Uterus (tissue), 4 donors: ENCODE measurements around the gene XXYLT1. TPM values are rescaled to one million over a fixed set of nuclear protein-coding genes. Genes with fewer than 3 reads are reported as not detected.
A peak's percentile ranks its signal among the peaks of the same experiment; 100 is the strongest.

Experiments used
- DNase-seq, 2 donors: peaks; one replicate each; pipeline ENCODE4 v3.0.0-alpha.2; 2019 to 2020
- H3K27ac ChIP-seq, 2 donors: fragments of 200-600 bp; sonication (generic); 1 replicate in 1 of 2; 2 replicates in 1 of 2; pipeline ENCODE4 v1.5.1; 2016 to 2018
- H3K27me3 ChIP-seq, 2 donors: fragments of 200-600 bp; sonication (generic); one replicate each; pipeline ENCODE4 v1.5.1; 2018 to 2019; ENCODE audit warnings: control low read depth in 1 of 2
- H3K36me3 ChIP-seq, 2 donors: fragments of 200-600 bp; sonication (generic); one replicate each; pipeline ENCODE4 v1.5.1; 2019; ENCODE audit warnings: control low read depth in 1 of 2
- H3K4me1 ChIP-seq, 2 donors: fragments of 200-600 bp; sonication (generic); one replicate each; pipeline ENCODE4 v1.5.1; 2018 to 2019; ENCODE audit warnings: control low read depth in 1 of 2
- H3K4me3 ChIP-seq, 2 donors: fragments of 200-600 bp; sonication (generic); 1 replicate in 1 of 2; 2 replicates in 1 of 2; pipeline ENCODE4 v1.5.1; 2018 to 2019; ENCODE audit warnings: mild to moderate bottlenecking in 1 of 2
- H3K9me3 ChIP-seq, 2 donors: fragments of 200-600 bp; sonication (generic); one replicate each; pipeline ENCODE4 v1.5.1; 2019; ENCODE audit warnings: control low read depth in 1 of 2
- CTCF ChIP-seq, 4 experiments: fragments of 200-600 bp in 2 of 4; fragments of 450-650 bp in 2 of 4; sonication (generic) in 2 of 4; IDR thresholded peaks; one replicate each; pipeline ENCODE4 v1.5.1; 2016 to 2019; ENCODE audit warnings: antibody characterized with exemption in 4 of 4, mild to moderate bottlenecking in 2 of 4, moderate library complexity in 1 of 4
- POLR2A ChIP-seq, 2 donors: fragments of 450-650 bp; IDR thresholded peaks; one replicate each; pipeline ENCODE4 v1.6.1; 2016; ENCODE audit warnings: antibody characterized with exemption in 2 of 2, mild to moderate bottlenecking in 1 of 2, moderate library complexity in 1 of 2
- intact Hi-C: fragments of 100-400 bp; cut with DNase I; formaldehyde crosslinking; loops from one replicate; pipeline ENCODE4 v1.15.1; 2023; ENCODE audit warnings: low total_unique reads
- total RNA-seq, 4 donors: library from RNA; depleted of rRNA in 3 of 4; stranded (reverse); fragments of >200 nt in 3 of 4; gene quantifications; one replicate each; pipeline versions ENCODE4 v1.1.0 to v1.2.4, GENCODE V29; 2014 to 2023
- donor health status: DM: yes; HTN: yes; CAD: no.

The XXYLT1 gene
- total RNA-seq, 4 donors from 2014 or later, result 10.6 to 52.5 (median 23.8) TPM

- Histone ChIP-seq H3K9me3 (no peaks in the 10 kb centered on the region), H3K4me1 (peaks cover 0 to 9% of the 10 kb centered on the region in 2 donors), H3K27ac (no peak overlapping the region), H3K4me3 (no peak overlapping the region), H3K27me3 (no peaks in the 10 kb centered on the region), H3K36me3 (no peaks in the 10 kb centered on the region)
- intact Hi-C loops, result no loop called here
- peak; percentile 7 to 14 for DNase-seq
- TF ChIP-seq POLR2A (IDR thresholded peaks at IDR 0.05), result no peak
- TF ChIP-seq CTCF (IDR thresholded peaks at IDR 0.05), result no peak
Measured at GRCh38 chr3:195175476-195176337, 95.3 kb downstream of the XXYLT1 start.

DNA sequence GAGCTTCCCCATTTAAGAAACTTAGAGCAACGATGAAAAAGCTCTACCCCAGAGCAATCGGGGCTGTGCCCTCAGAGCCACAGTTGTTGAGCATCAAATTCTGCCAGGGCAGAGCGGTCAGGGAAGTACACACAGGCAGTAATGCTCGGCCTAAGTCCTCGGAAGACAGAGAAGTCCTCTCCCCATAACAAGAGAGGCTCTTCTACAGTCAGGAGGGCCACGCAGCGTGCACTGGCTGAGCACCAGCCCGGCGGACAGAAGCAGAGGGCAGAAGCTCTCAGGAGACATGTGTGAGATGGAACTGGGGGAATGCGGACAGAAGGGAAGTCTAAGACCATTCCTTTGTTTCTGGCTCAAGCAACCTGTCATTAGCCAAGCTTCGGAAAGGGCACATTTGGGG lies 95.9 kb downstream of the XXYLT1 start:
- intact Hi-C loops, result no loop called here
- Histone ChIP-seq H3K9me3 (no peaks in the 10 kb centered on the region), H3K36me3 (no peaks in the 10 kb centered on the region), H3K4me1 (peaks cover 0 to 9% of the 10 kb centered on the region in 2 donors), H3K4me3 (no peak overlapping the region), H3K27ac (no peak overlapping the region), H3K27me3 (no peaks in the 10 kb centered on the region)
- DNase-seq, result peak; percentile 5 to 10
- TF ChIP-seq CTCF (IDR thresholded peaks at IDR 0.05) (no peak), POLR2A (IDR thresholded peaks at IDR 0.05) (no peak)

DNA sequence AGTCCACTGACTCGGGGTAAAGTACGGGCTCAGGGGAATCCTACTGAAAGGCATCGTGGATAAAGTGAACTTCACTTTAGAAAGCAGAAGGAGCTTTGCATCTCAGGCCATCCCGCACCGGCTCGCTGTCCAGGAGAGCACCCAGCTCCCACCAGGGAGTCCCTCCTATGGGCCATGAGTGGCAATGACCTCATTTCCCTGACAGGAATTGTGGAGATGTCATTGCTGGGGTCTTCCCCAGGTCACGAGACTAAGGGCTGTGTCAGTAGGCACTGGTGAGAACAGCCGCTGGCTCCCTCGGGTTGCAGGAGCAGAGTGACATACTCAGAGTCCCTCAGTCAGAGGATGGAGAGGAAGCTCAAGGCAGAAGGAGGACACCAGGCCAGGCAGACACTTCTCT lies 97.3 kb downstream of the XXYLT1 start:
- H3K27ac ChIP-seq, result peak overlapping the region; percentile 56 to 66
- H3K36me3 ChIP-seq, result no peaks in the 10 kb centered on the region
- no peaks in the 10 kb centered on the region for H3K27me3 ChIP-seq
- no peak overlapping the region for H3K4me3 ChIP-seq
- TF ChIP-seq CTCF (IDR thresholded peaks at IDR 0.05) (no peak), POLR2A (IDR thresholded peaks at IDR 0.05) (no peak)
- peak in 1 of 2 donors; percentile 15 for DNase-seq
- H3K9me3 ChIP-seq, result no peaks in the 10 kb centered on the region
- intact Hi-C loops, result no loop called here
- peaks cover 0 to 4% of the 10 kb centered on the region in 2 donors for H3K4me1 ChIP-seq

GRCh38 chr3:195172896-195173295 lies 98.1 kb downstream of the XXYLT1 start:
- Histone ChIP-seq H3K4me3 (no peak overlapping the region), H3K27ac (peak overlapping the region; percentile 56 to 66)
- intact Hi-C loops, result no loop called here

More at GRCh38 chr3:195172896-195173295, 98.1 kb downstream of the XXYLT1 start:
- no peaks in the 10 kb centered on the region for H3K9me3 ChIP-seq
- DNase-seq, result peak; percentile 13 to 31
- H3K36me3 ChIP-seq, result no peaks in the 10 kb centered on the region
- peaks cover 0 to 4% of the 10 kb centered on the region in 2 donors for H3K4me1 ChIP-seq
- no peak for TF ChIP-seq POLR2A (IDR thresholded peaks at IDR 0.05)
- TF ChIP-seq CTCF (IDR thresholded peaks at IDR 0.05), result no peak
- H3K27me3 ChIP-seq, result no peaks in the 10 kb centered on the region
